Measurements from ENCODE around the gene VSIG4.

VSIG4 gene

GRCh38 chrX:66046612-66047235 lies 6.8 kb upstream of the VSIG4 start:
- DNase-seq = no peak
- no peak overlapping the region for H3K4me2 ChIP-seq (ENCODE audit: insufficient read depth, low read length)
- H2AFZ ChIP-seq (ENCODE audit: low read depth, low read length) = peak overlapping the region; percentile 54
- H3K4me1 ChIP-seq (ENCODE audit: insufficient read depth, low read length) = peaks cover 14% of the 10 kb centered on the region
- no peak overlapping the region; the same call in 1 of the 2 replicates for H3K9ac ChIP-seq (ENCODE audit: low read depth, low read length)
- peak overlapping the region; percentile 47; the same call in 1 of the 2 replicates for H3K27ac ChIP-seq (ENCODE audit: low read length)
- TF ChIP-seq CTCF (IDR thresholded peaks at IDR 0.05; ENCODE audit: borderline replicate concordance, extremely low read depth, low read length, poor library complexity, severe bottlenecking) (no peak), EZH2 (IDR thresholded peaks at IDR 0.05; ENCODE audit: borderline replicate concordance, low read depth, low read length, severe bottlenecking) (no peak)
- no peaks in the 10 kb centered on the region for H3K9me3 ChIP-seq (ENCODE audit: insufficient read depth, low read length, severe bottlenecking)
- no peaks in the 10 kb centered on the region for H3K79me2 ChIP-seq (ENCODE audit: insufficient read depth, low read length)
- H4K20me1 ChIP-seq (ENCODE audit: insufficient read depth, low read length) = no peaks in the 10 kb centered on the region
- no peaks in the 10 kb centered on the region for H3K27me3 ChIP-seq (ENCODE audit: insufficient read depth, low read length, poor library complexity)
- peak; percentile 50; the same call in 1 of the 3 replicates for ATAC-seq (ENCODE audit: insufficient read depth, low read depth)
- H3K4me3 ChIP-seq (ENCODE audit: low read depth in 1 of 2, low read length in 2 of 2) = no peak overlapping the region
- H3K36me3 ChIP-seq (ENCODE audit: insufficient read depth, low read length) = no peaks in the 10 kb centered on the region

GRCh38 chrX:66045894-66046293 lies 6.0 kb upstream of the VSIG4 start:
- Histone ChIP-seq H3K27ac (ENCODE audit: low read length) (no peak overlapping the region), H3K79me2 (ENCODE audit: insufficient read depth, low read length) (no peaks in the 10 kb centered on the region), H3K4me2 (ENCODE audit: insufficient read depth, low read length) (no peak overlapping the region), H2AFZ (ENCODE audit: low read depth, low read length) (no peak overlapping the region), H3K4me1 (ENCODE audit: insufficient read depth, low read length) (peaks cover 14% of the 10 kb centered on the region), H4K20me1 (ENCODE audit: insufficient read depth, low read length) (no peaks in the 10 kb centered on the region), H3K36me3 (ENCODE audit: insufficient read depth, low read length) (no peaks in the 10 kb centered on the region), H3K9ac (ENCODE audit: low read depth, low read length) (no peak overlapping the region), H3K27me3 (ENCODE audit: insufficient read depth, low read length, poor library complexity) (no peaks in the 10 kb centered on the region), H3K9me3 (ENCODE audit: insufficient read depth, low read length, severe bottlenecking) (no peaks in the 10 kb centered on the region), H3K4me3 (ENCODE audit: low read depth in 1 of 2, low read length in 2 of 2) (no peak overlapping the region)
- no peak for TF ChIP-seq CTCF (IDR thresholded peaks at IDR 0.05; ENCODE audit: borderline replicate concordance, extremely low read depth, low read length, poor library complexity, severe bottlenecking)
- no peak for TF ChIP-seq EZH2 (IDR thresholded peaks at IDR 0.05; ENCODE audit: borderline replicate concordance, low read depth, low read length, severe bottlenecking)
- ATAC-seq (ENCODE audit: insufficient read depth, low read depth) (no peak), DNase-seq (no peak)

GRCh38 chrX:66043584-66043983 lies 3.7 kb upstream of the VSIG4 start:
- no peaks in the 10 kb centered on the region for H3K27me3 ChIP-seq (ENCODE audit: insufficient read depth, low read length, poor library complexity)
- no peak overlapping the region for H3K4me2 ChIP-seq (ENCODE audit: insufficient read depth, low read length)
- H3K27ac ChIP-seq (ENCODE audit: low read length) = no peak overlapping the region
- H4K20me1 ChIP-seq (ENCODE audit: insufficient read depth, low read length) = no peaks in the 10 kb centered on the region
- ATAC-seq (ENCODE audit: insufficient read depth, low read depth) (no peak), DNase-seq (no peak)
- peaks cover 14% of the 10 kb centered on the region for H3K4me1 ChIP-seq (ENCODE audit: insufficient read depth, low read length)
- no peaks in the 10 kb centered on the region for H3K9me3 ChIP-seq (ENCODE audit: insufficient read depth, low read length, severe bottlenecking)
- H3K36me3 ChIP-seq (ENCODE audit: insufficient read depth, low read length) = no peaks in the 10 kb centered on the region
- no peak overlapping the region for H3K9ac ChIP-seq (ENCODE audit: low read depth, low read length)
- TF ChIP-seq CTCF (IDR thresholded peaks at IDR 0.05; ENCODE audit: borderline replicate concordance, extremely low read depth, low read length, poor library complexity, severe bottlenecking) (no peak), EZH2 (IDR thresholded peaks at IDR 0.05; ENCODE audit: borderline replicate concordance, low read depth, low read length, severe bottlenecking) (no peak)
- H2AFZ ChIP-seq (ENCODE audit: low read depth, low read length) = no peak overlapping the region
- no peak overlapping the region for H3K4me3 ChIP-seq (ENCODE audit: low read depth in 1 of 2, low read length in 2 of 2)
- H3K79me2 ChIP-seq (ENCODE audit: insufficient read depth, low read length) = no peaks in the 10 kb centered on the region
